ENCODE data around the gene ADAMTS1. TPM values are rescaled to one million over a fixed set of nuclear protein-coding genes. Genes with fewer than 3 reads are reported as not detected.

ADAMTS1 gene
- total RNA-seq, 1 donor from 2014 or later = 32.4 TPM

GRCh38 chr21:26846036-26846931 is 1.1 kb upstream of the ADAMTS1 start:
- Histone ChIP-seq H3K27me3 (ENCODE audit: control insufficient read depth in 3 of 3, insufficient read depth in 3 of 3, low read length in 3 of 3) (no peaks in the 10 kb centered on the region), H3K9ac (ENCODE audit: low read depth in 1 of 3, low read length in 3 of 3) (peak overlapping the region; percentile 92 to 99 (median 97))

DNA sequence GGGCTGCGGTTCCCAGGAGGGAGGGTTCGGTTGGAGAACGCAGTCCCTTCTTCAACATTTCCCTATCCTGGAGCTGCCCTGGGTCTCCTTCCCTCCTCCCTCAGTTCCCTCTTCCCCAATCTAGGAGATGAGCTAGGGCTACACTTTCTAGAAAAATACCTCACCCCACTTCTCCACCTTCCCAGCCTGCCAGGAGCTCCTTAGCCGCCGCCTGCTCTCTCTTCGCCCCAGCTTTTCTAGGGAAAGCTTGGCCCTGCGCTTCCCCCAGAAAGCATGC is 488 bp upstream of the ADAMTS1 start:
- Histone ChIP-seq H3K4me1 (ENCODE audit: control insufficient read depth in 3 of 3, insufficient read depth in 3 of 3, low read length in 3 of 3) (peaks cover 20 to 27% (median 22%) of the 10 kb centered on the region in 3 donors), H3K27ac (ENCODE audit: low read depth, low read length) (peak overlapping the region; percentile 98), H3K27me3 (ENCODE audit: control insufficient read depth in 3 of 3, insufficient read depth in 3 of 3, low read length in 3 of 3) (no peaks in the 10 kb centered on the region), H3K36me3 (ENCODE audit: control insufficient read depth in 3 of 3, insufficient read depth in 3 of 3, low read length in 3 of 3) (peaks cover 13 to 15% (median 14%) of the 10 kb centered on the region in 3 donors), H3K4me3 (ENCODE audit: low read length in 3 of 3) (peak overlapping the region; percentile 85 to 98 (median 85)), H3K9ac (ENCODE audit: low read depth in 1 of 3, low read length in 3 of 3) (peak overlapping the region; percentile 92 to 99 (median 97)), H3K9me3 (ENCODE audit: control insufficient read depth in 3 of 3, low read length in 3 of 3) (no peaks in the 10 kb centered on the region)

More at GRCh38 chr21:26846036-26846931, 1.1 kb upstream of the ADAMTS1 start:
- no peaks in the 10 kb centered on the region for H3K9me3 ChIP-seq (ENCODE audit: control insufficient read depth in 3 of 3, low read length in 3 of 3)
- peaks cover 10% of the 10 kb centered on the region in 3 donors for H3K36me3 ChIP-seq (ENCODE audit: control insufficient read depth in 3 of 3, insufficient read depth in 3 of 3, low read length in 3 of 3)
- peak overlapping the region; percentile 85 to 98 (median 85) for H3K4me3 ChIP-seq (ENCODE audit: low read length in 3 of 3)
- peak overlapping the region; percentile 98 for H3K27ac ChIP-seq (ENCODE audit: low read depth, low read length)
- H3K4me1 ChIP-seq (ENCODE audit: control insufficient read depth in 3 of 3, insufficient read depth in 3 of 3, low read length in 3 of 3) = peaks cover 17 to 22% (median 18%) of the 10 kb centered on the region in 3 donors

GRCh38 chr21:26844258-26845065 is 747 bp downstream of the ADAMTS1 start:
- Histone ChIP-seq H3K27me3 (ENCODE audit: control insufficient read depth in 3 of 3, insufficient read depth in 3 of 3, low read length in 3 of 3) (no peaks in the 10 kb centered on the region), H3K9ac (ENCODE audit: low read depth in 1 of 3, low read length in 3 of 3) (peak overlapping the region; percentile 86 to 99 (median 93)), H3K4me1 (ENCODE audit: control insufficient read depth in 3 of 3, insufficient read depth in 3 of 3, low read length in 3 of 3) (peaks cover 28 to 37% (median 32%) of the 10 kb centered on the region in 3 donors), H3K4me3 (ENCODE audit: low read length in 3 of 3) (peak overlapping the region; percentile 85 to 98 (median 92)), H3K36me3 (ENCODE audit: control insufficient read depth in 3 of 3, insufficient read depth in 3 of 3, low read length in 3 of 3) (peaks cover 24 to 27% (median 27%) of the 10 kb centered on the region in 3 donors), H3K9me3 (ENCODE audit: control insufficient read depth in 3 of 3, low read length in 3 of 3) (no peaks in the 10 kb centered on the region), H3K27ac (ENCODE audit: low read depth, low read length) (peak overlapping the region; percentile 98)

DNA sequence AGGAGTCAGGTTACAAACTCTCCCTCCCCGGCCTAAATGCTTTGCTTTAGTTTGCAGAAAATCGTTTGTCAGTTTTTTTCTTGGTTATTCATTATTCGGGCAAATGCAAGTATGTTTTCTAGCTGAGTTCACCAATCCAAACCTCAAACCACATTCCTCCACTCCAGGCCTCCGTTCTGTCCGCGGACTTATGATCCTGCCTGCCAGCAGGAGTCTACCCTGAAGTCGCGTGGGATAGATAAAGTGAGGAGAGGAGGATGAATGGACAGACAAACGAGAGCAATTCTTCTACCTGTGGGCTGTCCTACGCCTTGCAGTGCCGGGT is 1.3 kb downstream of the ADAMTS1 start:
- no peaks in the 10 kb centered on the region for H3K27me3 ChIP-seq (ENCODE audit: control insufficient read depth in 3 of 3, insufficient read depth in 3 of 3, low read length in 3 of 3)

GRCh38 chr21:26842974-26843932 is 2.0 kb downstream of the ADAMTS1 start:
- Histone ChIP-seq H3K9me3 (ENCODE audit: control insufficient read depth in 3 of 3, low read length in 3 of 3) (no peaks in the 10 kb centered on the region), H3K36me3 (ENCODE audit: control insufficient read depth in 3 of 3, insufficient read depth in 3 of 3, low read length in 3 of 3) (peaks cover 32 to 39% (median 37%) of the 10 kb centered on the region in 3 donors), H3K9ac (ENCODE audit: low read depth in 1 of 3, low read length in 3 of 3) (peak overlapping the region; percentile 86 to 99 (median 93)), H3K27ac (ENCODE audit: low read depth, low read length) (peak overlapping the region; percentile 98), H3K4me3 (ENCODE audit: low read length in 3 of 3) (peak overlapping the region; percentile 85 to 98 (median 92)), H3K4me1 (ENCODE audit: control insufficient read depth in 3 of 3, insufficient read depth in 3 of 3, low read length in 3 of 3) (peaks cover 28 to 47% (median 33%) of the 10 kb centered on the region in 3 donors), H3K27me3 (ENCODE audit: control insufficient read depth in 3 of 3, insufficient read depth in 3 of 3, low read length in 3 of 3) (no peaks in the 10 kb centered on the region)

More for the DNA sequence above, 1.3 kb downstream of the ADAMTS1 start:
- Histone ChIP-seq H3K9ac (ENCODE audit: low read depth in 1 of 3, low read length in 3 of 3) (peak overlapping the region; percentile 86 to 99 (median 93)), H3K4me1 (ENCODE audit: control insufficient read depth in 3 of 3, insufficient read depth in 3 of 3, low read length in 3 of 3) (peaks cover 28 to 42% (median 33%) of the 10 kb centered on the region in 3 donors), H3K4me3 (ENCODE audit: low read length in 3 of 3) (peak overlapping the region; percentile 85 to 98 (median 92)), H3K36me3 (ENCODE audit: control insufficient read depth in 3 of 3, insufficient read depth in 3 of 3, low read length in 3 of 3) (peaks cover 28 to 33% (median 30%) of the 10 kb centered on the region in 3 donors), H3K9me3 (ENCODE audit: control insufficient read depth in 3 of 3, low read length in 3 of 3) (no peaks in the 10 kb centered on the region), H3K27ac (ENCODE audit: low read depth, low read length) (peak overlapping the region; percentile 98)

- H3K4me3 ChIP-seq (ENCODE audit: low read length in 3 of 3) = peak overlapping the region; percentile 85 to 98 (median 92)
- peaks cover 28 to 55% (median 33%) of the 10 kb centered on the region in 3 donors for H3K4me1 ChIP-seq (ENCODE audit: control insufficient read depth in 3 of 3, insufficient read depth in 3 of 3, low read length in 3 of 3)
- peak overlapping the region; percentile 58 to 99 (median 86) for H3K9ac ChIP-seq (ENCODE audit: low read depth in 1 of 3, low read length in 3 of 3)
Measured at GRCh38 chr21:26842300-26842699, 2.9 kb downstream of the ADAMTS1 start.

DNA sequence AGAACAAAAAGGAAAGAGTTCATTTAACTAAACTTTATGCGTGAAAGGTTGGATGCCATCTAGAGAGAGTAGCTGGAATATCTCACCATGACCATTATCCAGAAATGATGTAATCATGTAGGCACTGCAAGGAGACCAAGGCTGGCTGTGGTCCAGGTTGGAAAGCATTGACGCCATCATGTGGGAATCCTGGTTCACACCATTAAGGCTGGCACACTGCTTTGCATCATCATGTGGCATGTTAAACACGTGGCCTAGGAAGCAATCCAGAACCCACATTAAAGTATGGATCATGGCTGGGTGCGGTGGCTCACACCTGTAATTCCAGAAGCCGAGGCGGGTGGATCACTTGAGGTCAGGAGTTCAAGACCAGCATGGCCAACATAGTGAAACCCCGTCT is 4.3 kb downstream of the ADAMTS1 start:
- H3K27ac ChIP-seq (ENCODE audit: low read depth, low read length) = peak overlapping the region; percentile 98
- no peaks in the 10 kb centered on the region for H3K9me3 ChIP-seq (ENCODE audit: control insufficient read depth in 3 of 3, low read length in 3 of 3)
- peaks cover 44 to 57% (median 54%) of the 10 kb centered on the region in 3 donors for H3K36me3 ChIP-seq (ENCODE audit: control insufficient read depth in 3 of 3, insufficient read depth in 3 of 3, low read length in 3 of 3)
- H3K27me3 ChIP-seq (ENCODE audit: control insufficient read depth in 3 of 3, insufficient read depth in 3 of 3, low read length in 3 of 3) = no peaks in the 10 kb centered on the region
- peak overlapping the region in 1 of 3 donors; percentile 37 for H3K4me3 ChIP-seq (ENCODE audit: low read length in 3 of 3)
- peak overlapping the region in 2 of 3 donors; percentile 34 to 46 for H3K9ac ChIP-seq (ENCODE audit: low read depth in 1 of 3, low read length in 3 of 3)
- H3K4me1 ChIP-seq (ENCODE audit: control insufficient read depth in 3 of 3, insufficient read depth in 3 of 3, low read length in 3 of 3) = peaks cover 28 to 55% (median 31%) of the 10 kb centered on the region in 3 donors

More at GRCh38 chr21:26842300-26842699, 2.9 kb downstream of the ADAMTS1 start:
- Histone ChIP-seq H3K27ac (ENCODE audit: low read depth, low read length) (peak overlapping the region; percentile 98), H3K27me3 (ENCODE audit: control insufficient read depth in 3 of 3, insufficient read depth in 3 of 3, low read length in 3 of 3) (no peaks in the 10 kb centered on the region), H3K9me3 (ENCODE audit: control insufficient read depth in 3 of 3, low read length in 3 of 3) (no peaks in the 10 kb centered on the region), H3K36me3 (ENCODE audit: control insufficient read depth in 3 of 3, insufficient read depth in 3 of 3, low read length in 3 of 3) (peaks cover 40 to 49% (median 46%) of the 10 kb centered on the region in 3 donors)

DNA sequence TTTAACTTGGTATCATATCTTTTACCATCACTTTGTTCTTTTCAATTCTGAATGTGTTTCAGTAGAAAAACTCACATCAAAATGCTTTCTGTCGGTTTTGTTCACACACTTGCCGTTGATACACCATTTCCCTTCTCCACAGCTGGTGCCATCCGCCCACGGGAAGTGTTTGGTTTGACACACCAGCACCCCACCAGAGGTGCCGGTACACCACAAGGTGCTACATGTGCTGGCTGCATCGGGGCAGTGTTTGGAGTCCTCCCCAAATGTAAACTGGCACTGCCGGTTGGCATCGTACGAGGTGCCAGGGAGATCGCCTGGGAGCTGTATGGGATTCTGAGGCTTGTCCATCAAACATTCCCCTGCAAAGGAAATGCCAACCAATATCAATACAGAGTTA is 5.0 kb downstream of the ADAMTS1 start:
- Histone ChIP-seq H3K4me1 (ENCODE audit: control insufficient read depth in 3 of 3, insufficient read depth in 3 of 3, low read length in 3 of 3) (peaks cover 26 to 50% (median 27%) of the 10 kb centered on the region in 3 donors), H3K9ac (ENCODE audit: low read depth in 1 of 3, low read length in 3 of 3) (peak overlapping the region in 2 of 3 donors; percentile 34 to 48), H3K36me3 (ENCODE audit: control insufficient read depth in 3 of 3, insufficient read depth in 3 of 3, low read length in 3 of 3) (peaks cover 44 to 57% (median 54%) of the 10 kb centered on the region in 3 donors), H3K27ac (ENCODE audit: low read depth, low read length) (peak overlapping the region; percentile 98), H3K4me3 (ENCODE audit: low read length in 3 of 3) (peak overlapping the region in 1 of 3 donors; percentile 30), H3K27me3 (ENCODE audit: control insufficient read depth in 3 of 3, insufficient read depth in 3 of 3, low read length in 3 of 3) (no peaks in the 10 kb centered on the region), H3K9me3 (ENCODE audit: control insufficient read depth in 3 of 3, low read length in 3 of 3) (no peaks in the 10 kb centered on the region)

DNA sequence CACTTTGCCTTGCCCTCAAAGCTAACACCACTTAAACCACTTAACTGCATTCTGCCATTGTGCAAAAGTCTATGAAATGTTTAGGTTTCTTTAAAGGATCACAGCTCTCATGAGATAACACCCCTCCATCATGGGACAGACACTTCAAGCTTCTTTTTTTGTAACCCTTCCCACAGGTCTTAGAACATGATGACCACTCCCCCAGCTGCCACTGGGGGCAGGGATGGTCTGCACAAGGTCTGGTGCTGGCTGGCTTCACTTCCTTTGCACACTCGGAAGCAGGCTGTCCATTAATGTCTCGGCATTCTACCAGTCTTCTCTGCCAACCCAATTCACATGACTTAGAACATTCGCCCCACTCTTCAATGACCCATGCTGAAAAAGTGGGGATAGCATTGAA is 7.7 kb downstream of the ADAMTS1 start:
- peaks cover 21 to 47% (median 30%) of the 10 kb centered on the region in 3 donors for H3K4me1 ChIP-seq (ENCODE audit: control insufficient read depth in 3 of 3, insufficient read depth in 3 of 3, low read length in 3 of 3)
- peaks cover 44 to 57% (median 54%) of the 10 kb centered on the region in 3 donors for H3K36me3 ChIP-seq (ENCODE audit: control insufficient read depth in 3 of 3, insufficient read depth in 3 of 3, low read length in 3 of 3)
- no peak overlapping the region for H3K27ac ChIP-seq (ENCODE audit: low read depth, low read length)
- no peak overlapping the region for H3K9ac ChIP-seq (ENCODE audit: low read depth in 1 of 3, low read length in 3 of 3)
- no peaks in the 10 kb centered on the region for H3K9me3 ChIP-seq (ENCODE audit: control insufficient read depth in 3 of 3, low read length in 3 of 3)
- H3K4me3 ChIP-seq (ENCODE audit: low read length in 3 of 3) = no peak overlapping the region
- no peaks in the 10 kb centered on the region for H3K27me3 ChIP-seq (ENCODE audit: control insufficient read depth in 3 of 3, insufficient read depth in 3 of 3, low read length in 3 of 3)
